Hepatocyte (in vitro differentiated cells): ENCODE data around the gene LUZP2. TPM values are rescaled to one million over a fixed set of nuclear protein-coding genes. Genes with fewer than 3 reads are reported as not detected.

ENCODE experiments used
- DNase-seq: peaks from one replicate; pipeline ENCODE4 v3.0.0-alpha.2; 2016; ENCODE audit warnings: low spot score
- H2AFZ ChIP-seq: fragments of 200-600 bp; sonication (generic); 2 replicates; pipeline ENCODE4 v1.6.0; 2016; ENCODE audit warnings: antibody characterized with exemption, mild to moderate bottlenecking
- H3K27ac ChIP-seq: fragments of 200-600 bp; sonication (generic); 2 replicates; pipeline ENCODE4 v1.5.1; 2016; ENCODE audit warnings: mild to moderate bottlenecking
- H3K27me3 ChIP-seq: fragments of 200-600 bp; sonication (generic); 2 replicates; pipeline ENCODE4 v1.6.1; 2016
- H3K36me3 ChIP-seq: fragments of 200-600 bp; sonication (generic); replicated peaks from 2 replicates; pipeline ENCODE4 v1.5.1; 2016; ENCODE audit warnings: low read depth; ENCODE audit not compliant: insufficient read depth
- H3K4me1 ChIP-seq: fragments of 200-600 bp; sonication (generic); 2 replicates; pipeline ENCODE4 v1.5.1; 2016; ENCODE audit warnings: mild to moderate bottlenecking, moderate library complexity; ENCODE audit not compliant: insufficient read depth
- H3K4me2 ChIP-seq: fragments of 200-600 bp; sonication (generic); 2 replicates; pipeline ENCODE4 v1.6.0; 2016
- H3K4me3 ChIP-seq: fragments of 200-600 bp; sonication (generic); 2 replicates; pipeline ENCODE4 v1.5.1; 2016; ENCODE audit warnings: mild to moderate bottlenecking
- H3K79me2 ChIP-seq: fragments of 200-600 bp; sonication (generic); 2 replicates; pipeline ENCODE4 v1.6.0; 2017; ENCODE audit warnings: mild to moderate bottlenecking
- H3K9me2 ChIP-seq: fragments of 200-600 bp; sonication (generic); replicated peaks from 2 replicates; pipeline ENCODE4 v1.6.0; 2017; ENCODE audit warnings: mild to moderate bottlenecking; ENCODE audit not compliant: insufficient read depth
- H3K9me3 ChIP-seq: fragments of 200-600 bp; sonication (generic); 2 replicates; pipeline ENCODE4 v1.5.1; 2016; ENCODE audit warnings: low read depth, mild to moderate bottlenecking
- H4K20me1 ChIP-seq: fragments of 200-600 bp; sonication (generic); 2 replicates; pipeline ENCODE4 v1.6.0; 2016; ENCODE audit warnings: mild to moderate bottlenecking; ENCODE audit not compliant: insufficient read depth, poor library complexity, severe bottlenecking
- CTCF ChIP-seq: fragments of 200-600 bp; sonication (generic); IDR thresholded peaks from 2 replicates; pipeline ENCODE4 v1.5.1; 2016; ENCODE audit warnings: antibody characterized with exemption, mild to moderate bottlenecking; ENCODE audit not compliant: poor library complexity
- EZH2 ChIP-seq: fragments of 200-600 bp; sonication (generic); IDR thresholded peaks from 2 replicates; pipeline ENCODE4 v1.6.1; 2016; ENCODE audit warnings: antibody characterized with exemption, mild to moderate bottlenecking, borderline replicate concordance
- EZH2phosphoT487 ChIP-seq: fragments of 200-600 bp; sonication (generic); IDR thresholded peaks from one replicate; pipeline ENCODE4 v1.6.1; 2018; ENCODE audit warnings: antibody characterized with exemption, mild to moderate bottlenecking, low read depth, moderate library complexity; ENCODE audit not compliant: unreplicated experiment, severe bottlenecking
- WGBS: methylation state at CpG from one replicate; pipeline ENCODE4 v1.1.6; 2016; ENCODE audit warnings: low lambda C conversion rate; ENCODE audit errors: missing lambda C conversion rate; 5-methylcytosine and 5-hydroxymethylcytosine counted together
- polyA plus RNA-seq: library from polyadenylated mRNA; unstranded; fragments of >200 nt; fragmentation: Nextera tagmentation; extraction: Ambion mirVana; gene quantifications from 2 replicates; pipeline ENCODE4 v1.2.1, GENCODE V29; 2016
- total RNA-seq: library from RNA; depleted of rRNA; stranded (reverse); fragments of >200 nt; gene quantifications from 2 replicates; pipeline ENCODE4 v1.2.3, GENCODE V29; 2014

The LUZP2 gene
- total and polyA plus RNA-seq, 2 experiments from 2014 or later = 2.2 to 7.9 TPM

GRCh38 chr11:24747275-24748251 lies 250.7 kb downstream of the LUZP2 start:
- peak; percentile 10 for DNase-seq
- H3K9me2 ChIP-seq = no peaks in the 10 kb centered on the region
- no peak overlapping the region for H3K4me3 ChIP-seq
- TF ChIP-seq EZH2phosphoT487 (no peak), EZH2 (no peak), CTCF (no peak)
- no peak overlapping the region for H3K4me2 ChIP-seq
- H3K27me3 ChIP-seq = no peaks in the 10 kb centered on the region
- no peak overlapping the region for H2AFZ ChIP-seq
- no peaks in the 10 kb centered on the region for H4K20me1 ChIP-seq
- H3K36me3 ChIP-seq = no peaks in the 10 kb centered on the region
- no peaks in the 10 kb centered on the region for H3K9me3 ChIP-seq
- WGBS = 92% methylated on average over 5 of the region's 5 CpGs
- H3K79me2 ChIP-seq = no peaks in the 10 kb centered on the region
- H3K4me1 ChIP-seq = no peaks in the 10 kb centered on the region
- H3K27ac ChIP-seq = no peak overlapping the region

- Histone ChIP-seq H3K4me2 (no peak overlapping the region), H3K9me2 (no peaks in the 10 kb centered on the region), H2AFZ (no peak overlapping the region), H3K4me1 (no peaks in the 10 kb centered on the region), H3K27me3 (no peaks in the 10 kb centered on the region), H3K27ac (no peak overlapping the region), H3K36me3 (no peaks in the 10 kb centered on the region), H4K20me1 (no peaks in the 10 kb centered on the region), H3K4me3 (no peak overlapping the region), H3K9me3 (no peaks in the 10 kb centered on the region), H3K79me2 (no peaks in the 10 kb centered on the region)
- no peak for DNase-seq
- TF ChIP-seq CTCF = no peak
- TF ChIP-seq EZH2phosphoT487 = no peak
- no peak for TF ChIP-seq EZH2
- 91% methylated on average over 7 of the region's 7 CpGs for WGBS
Measured at GRCh38 chr11:24748261-24748660, 251.4 kb downstream of the LUZP2 start.

- H3K27ac ChIP-seq = no peak overlapping the region
Measured at GRCh38 chr11:24754406-24754805, 257.6 kb downstream of the LUZP2 start.

More at GRCh38 chr11:24754406-24754805, 257.6 kb downstream of the LUZP2 start:
- Histone ChIP-seq H3K36me3 (no peaks in the 10 kb centered on the region), H3K9me2 (no peaks in the 10 kb centered on the region), H3K4me3 (no peak overlapping the region), H3K4me2 (no peak overlapping the region), H4K20me1 (no peaks in the 10 kb centered on the region), H3K9me3 (no peaks in the 10 kb centered on the region), H3K4me1 (no peaks in the 10 kb centered on the region), H3K27me3 (no peaks in the 10 kb centered on the region), H3K79me2 (no peaks in the 10 kb centered on the region), H2AFZ (no peak overlapping the region)
- no peak for TF ChIP-seq EZH2phosphoT487
- TF ChIP-seq CTCF = no peak
- no peak for TF ChIP-seq EZH2
- no peak for DNase-seq
